Breast epithelium (tissue), 3 donors: ENCODE data around the gene DIS3L2.

ENCODE experiments used
- CTCF ChIP-seq, 3 donors: fragments of 450-650 bp; IDR thresholded peaks; one replicate each; pipeline ENCODE4 v1.5.1; 2016 to 2017; ENCODE audit warnings: antibody characterized with exemption in 3 of 3, mild to moderate bottlenecking in 3 of 3, moderate library complexity in 3 of 3
- POLR2AphosphoS5 ChIP-seq, 3 donors: sonication (generic); formaldehyde crosslinking; IDR thresholded peaks; one replicate each; pipeline ENCODE4 v1.6.1; 2017; ENCODE audit warnings: antibody characterized with exemption in 3 of 3

- TF ChIP-seq CTCF (IDR thresholded peaks at IDR 0.05), result no peak
- no peak for TF ChIP-seq POLR2AphosphoS5 (IDR thresholded peaks at IDR 0.05)
These were observed 34.0 kb upstream of the DIS3L2 start for GRCh38 chr2:231927566-231927890.
